Left ventricle myocardium inferior (tissue), 1 donor: ENCODE results near the gene EFCAB10. TPM values are rescaled to one million over a fixed set of nuclear protein-coding genes. Genes with fewer than 3 reads are reported as not detected.

Experiments
- DNase-seq: peaks from one replicate; pipeline ENCODE4 v3.0.0-alpha.2; 2020
- H3K27ac ChIP-seq: fragments of 200-600 bp; replicated peaks from 2 replicates; pipeline ENCODE4 v1.8.0; 2021
- H3K27me3 ChIP-seq: fragments of 200-600 bp; 2 replicates; pipeline ENCODE4 v1.8.0; 2021; ENCODE audit warnings: low read depth
- H3K36me3 ChIP-seq: fragments of 200-600 bp; 2 replicates; pipeline ENCODE4 v1.8.0; 2021
- H3K4me1 ChIP-seq: fragments of 200-600 bp; 2 replicates; pipeline ENCODE4 v1.8.0; 2021
- H3K4me3 ChIP-seq: fragments of 200-600 bp; 2 replicates; pipeline ENCODE4 v1.8.0; 2021; ENCODE audit warnings: mild to moderate bottlenecking, moderate library complexity
- H3K9me3 ChIP-seq: fragments of 200-600 bp; replicated peaks from 2 replicates; pipeline ENCODE4 v1.8.0; 2021
- CTCF ChIP-seq: fragments of 200-600 bp; IDR thresholded peaks from 2 replicates; pipeline ENCODE4 v1.8.0; 2021; ENCODE audit warnings: antibody characterized with exemption, mild to moderate bottlenecking, borderline replicate concordance
- intact Hi-C: fragments of 100-400 bp; cut with micrococcal nuclease; formaldehyde crosslinking; loops from one replicate; pipeline ENCODE4 v1.11.0; 2022
- total RNA-seq: library from RNA; stranded (reverse); fragmentation: NEBNext Ultra II Directional; extraction: Animal tissue kit (Norgen Biotek cat#: 25700); gene quantifications from one replicate; pipeline ENCODE4 v1.2.1, GENCODE V29; 2021
- donor health status: DM: no; HTN: yes; CAD: no; lungs with severe emphysema.

Gene EFCAB10
- total RNA-seq, 1 donor from 2014 or later = not detected

GRCh38 chr7:105584165-105584564, 2.9 kb upstream of the EFCAB10 start:
- Histone ChIP-seq H3K4me3 (no peak overlapping the region), H3K27me3 (peaks cover 15% of the 10 kb centered on the region), H3K9me3 (peaks cover 14% of the 10 kb centered on the region), H3K27ac (no peak overlapping the region), H3K4me1 (peaks cover 10% of the 10 kb centered on the region), H3K36me3 (no peaks in the 10 kb centered on the region)
- TF ChIP-seq CTCF = no peak
- intact Hi-C loops = no loop called here
- DNase-seq = no peak

GRCh38 chr7:105583061-105583460, 1.8 kb upstream of the EFCAB10 start:
- intact Hi-C loops = no loop called here
- H3K27ac ChIP-seq = no peak overlapping the region
- no peak overlapping the region for H3K4me3 ChIP-seq
- peaks cover 14% of the 10 kb centered on the region for H3K9me3 ChIP-seq
- H3K27me3 ChIP-seq = peaks cover 15% of the 10 kb centered on the region
- no peaks in the 10 kb centered on the region for H3K36me3 ChIP-seq
- no peak for DNase-seq
- no peak for TF ChIP-seq CTCF
- peaks cover 7% of the 10 kb centered on the region for H3K4me1 ChIP-seq

GRCh38 chr7:105580022-105580740, 1.1 kb downstream of the EFCAB10 start:
- Histone ChIP-seq H3K27ac (no peak overlapping the region), H3K27me3 (peaks cover 15% of the 10 kb centered on the region), H3K4me1 (peaks cover 7% of the 10 kb centered on the region), H3K9me3 (peaks cover 14% of the 10 kb centered on the region), H3K4me3 (no peak overlapping the region), H3K36me3 (no peaks in the 10 kb centered on the region)
- intact Hi-C loops = no loop called here
- DNase-seq = no peak
- TF ChIP-seq CTCF = no peak

GRCh38 chr7:105578496-105578895, 2.8 kb downstream of the EFCAB10 start:
- Histone ChIP-seq H3K36me3 (no peaks in the 10 kb centered on the region), H3K27ac (no peak overlapping the region), H3K4me3 (no peak overlapping the region), H3K4me1 (peaks cover 7% of the 10 kb centered on the region), H3K9me3 (peaks cover under 1% of the 10 kb centered on the region), H3K27me3 (peaks cover 15% of the 10 kb centered on the region)
- TF ChIP-seq CTCF = no peak
- intact Hi-C loops = no loop called here
- DNase-seq = no peak

GRCh38 chr7:105577251-105577650, 4.0 kb downstream of the EFCAB10 start:
- Histone ChIP-seq H3K27me3 (peaks cover 12% of the 10 kb centered on the region), H3K27ac (no peak overlapping the region), H3K4me3 (no peak overlapping the region), H3K9me3 (no peaks in the 10 kb centered on the region), H3K4me1 (peaks cover 7% of the 10 kb centered on the region), H3K36me3 (no peaks in the 10 kb centered on the region)
- DNase-seq = no peak
- no peak for TF ChIP-seq CTCF
- intact Hi-C loops = no loop called here
